ENCODE data around the gene SCAND1.

SCAND1 gene

DNA sequence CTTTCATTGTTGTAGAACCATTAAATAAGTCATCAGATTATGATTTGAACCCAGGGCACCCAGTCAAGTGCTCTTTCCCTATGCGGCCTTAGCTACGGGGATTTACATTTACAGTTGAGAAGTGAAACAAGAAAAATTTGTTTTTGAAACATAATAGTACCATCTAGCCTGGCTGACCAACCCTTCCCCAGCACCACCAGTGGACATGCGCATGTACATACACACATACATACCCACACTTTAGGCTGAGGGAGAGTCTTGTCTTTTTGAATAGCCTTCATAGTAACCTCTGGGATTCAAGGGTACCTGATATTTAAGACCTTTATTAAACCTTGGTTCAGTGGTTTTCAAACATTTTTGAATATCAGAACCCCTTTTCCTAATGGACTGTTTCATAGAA lies 33.8 kb downstream of the SCAND1 start:
- no peak for TF ChIP-seq CTCF (conservative IDR thresholded peaks at IDR 0.05; ENCODE audit: low read depth, low read length)

DNA sequence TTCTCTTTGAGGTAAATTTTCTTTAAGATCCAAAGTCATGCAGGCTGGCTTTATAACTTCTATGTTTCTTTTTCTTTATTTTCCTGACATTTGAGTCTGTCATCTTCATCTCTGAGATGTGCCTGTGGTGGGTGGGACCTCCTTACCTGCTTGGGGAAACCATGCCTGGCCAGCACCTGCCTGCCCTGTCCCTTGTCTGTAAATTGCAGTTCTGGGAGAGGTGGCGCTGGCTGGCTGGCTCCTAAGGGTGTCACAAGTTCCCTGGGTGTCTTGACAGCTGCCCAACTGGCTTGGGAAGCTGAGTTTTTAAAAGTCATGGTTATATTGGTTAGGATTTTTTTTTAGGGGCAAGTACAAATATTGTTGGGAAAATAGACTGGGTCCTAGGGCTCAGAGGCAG lies 36.3 kb downstream of the SCAND1 start:
- H3K4me3 ChIP-seq (ENCODE audit: low read length) = no peak overlapping the region
- TF ChIP-seq CTCF (conservative IDR thresholded peaks at IDR 0.05; ENCODE audit: low read depth, low read length) = no peak
- DNase-seq (ENCODE audit: low read depth) = no peak

More for the DNA sequence above, 33.8 kb downstream of the SCAND1 start:
- no peak for DNase-seq (ENCODE audit: low read depth)
- no peak overlapping the region for H3K4me3 ChIP-seq (ENCODE audit: low read length)

GRCh38 chr20:35917077-35917476 lies 37.2 kb downstream of the SCAND1 start:
- DNase-seq (ENCODE audit: low read depth) = no peak
- H3K4me3 ChIP-seq (ENCODE audit: low read length) = no peak overlapping the region
- TF ChIP-seq CTCF (conservative IDR thresholded peaks at IDR 0.05; ENCODE audit: low read depth, low read length) = no peak

- no peak for DNase-seq (ENCODE audit: low read depth)
- TF ChIP-seq CTCF (conservative IDR thresholded peaks at IDR 0.05; ENCODE audit: low read depth, low read length) = no peak
- H3K4me3 ChIP-seq (ENCODE audit: low read length) = no peak overlapping the region
Measured at GRCh38 chr20:35912881-35913280, 41.4 kb downstream of the SCAND1 start.

GRCh38 chr20:35910254-35910653 lies 44.0 kb downstream of the SCAND1 start:
- DNase-seq (ENCODE audit: low read depth) = no peak
- no peak overlapping the region for H3K4me3 ChIP-seq (ENCODE audit: low read length)
- TF ChIP-seq CTCF (conservative IDR thresholded peaks at IDR 0.05; ENCODE audit: low read depth, low read length) = no peak

GRCh38 chr20:35909796-35910195 lies 44.5 kb downstream of the SCAND1 start:
- H3K4me3 ChIP-seq (ENCODE audit: low read length) = no peak overlapping the region
- no peak for TF ChIP-seq CTCF (conservative IDR thresholded peaks at IDR 0.05; ENCODE audit: low read depth, low read length)
- DNase-seq (ENCODE audit: low read depth) = no peak

GRCh38 chr20:35909176-35909575 lies 45.1 kb downstream of the SCAND1 start:
- no peak for TF ChIP-seq CTCF (conservative IDR thresholded peaks at IDR 0.05; ENCODE audit: low read depth, low read length)
- no peak overlapping the region for H3K4me3 ChIP-seq (ENCODE audit: low read length)
- DNase-seq (ENCODE audit: low read depth) = no peak

Data from retinal pigment epithelial cell (primary cell).